Measurements from ENCODE around the gene AKT3. TPM values are rescaled to one million over a fixed set of nuclear protein-coding genes. Genes with fewer than 3 reads are reported as not detected.

The AKT3 gene
- total RNA-seq, 5 donors from 2014 or later (not counting 1 experiment from before 2014, with no cell fraction given), result 94.5 to 124 (median 112) TPM

GRCh38 chr1:243799908-243800307 lies 50.1 kb downstream of the AKT3 start:
- no peaks in the 10 kb centered on the region for H3K9me3 Mint-ChIP-seq
- H3K27ac Mint-ChIP-seq, result no peak overlapping the region

GRCh38 chr1:243798726-243799125 lies 51.3 kb downstream of the AKT3 start:
- H3K27me3 ChIP-seq (replicated peaks in 1 of 2; ENCODE audit: control insufficient read depth in 2 of 2, extremely low read depth in 1 of 2, insufficient read depth in 2 of 2, low read length in 1 of 2), result no peaks in the 10 kb centered on the region
- no peak overlapping the region for H3K4me3 ChIP-seq (ENCODE audit: control insufficient read depth in 1 of 2, extremely low read depth in 1 of 2, low read length in 1 of 2)
- no peaks in the 10 kb centered on the region for H3K27me3 Mint-ChIP-seq
- H3K4me1 Mint-ChIP-seq, result peaks cover 47 to 68% (median 63%) of the 10 kb centered on the region in 3 donors
- H3K36me3 ChIP-seq (ENCODE audit: control insufficient read depth in 2 of 2, extremely low read depth in 1 of 2, insufficient read depth in 1 of 2, low read length in 1 of 2), result peaks cover 0 to 7% of the 10 kb centered on the region in 2 donors
- ATAC-seq (replicated peaks in 1 of 4) (no peak), DNase-seq (no peak)
- H3K4me3 Mint-ChIP-seq, result no peak overlapping the region
- POLR2A ChIA-PET, result interaction anchor here (0.7 kb wide), 2 partner anchors 247 to 919 kb away, joined by 4 to 10 read pairs; no protein-coding TSS in a partner anchor
- peaks cover 3 to 4% of the 10 kb centered on the region in 2 experiments for H3K4me1 ChIP-seq (ENCODE audit: control insufficient read depth in 1 of 2, extremely low read depth in 1 of 2, insufficient read depth in 2 of 2, low read length in 2 of 2)
- no peak overlapping the region for H3K27ac ChIP-seq (ENCODE audit: low read length)
- WGBS (ENCODE audit: insufficient coverage), result no CpG with 5 or more reads among the region's 2 CpGs
- H3K36me3 Mint-ChIP-seq, result peaks cover 30% of the 10 kb centered on the region
- no peaks in the 10 kb centered on the region for H3K9me3 Mint-ChIP-seq
- no peaks in the 10 kb centered on the region for H3K9me3 ChIP-seq
- CTCF ChIA-PET, result interaction anchor here in 1 of 2 donors (0.8 kb wide), 1 partner anchor 346 kb away, joined by 4 read pairs; no protein-coding TSS in a partner anchor
- H3K27ac Mint-ChIP-seq, result peak overlapping the region in 1 of 2 donors; percentile 35

More at GRCh38 chr1:243799908-243800307, 50.1 kb downstream of the AKT3 start:
- DNase-seq (no peak), ATAC-seq (replicated peaks in 1 of 4) (no peak)
- Histone ChIP-seq H3K4me3 (ENCODE audit: control insufficient read depth in 1 of 2, extremely low read depth in 1 of 2, low read length in 1 of 2) (no peak overlapping the region), H3K27ac (ENCODE audit: low read length) (no peak overlapping the region), H3K4me1 (ENCODE audit: control insufficient read depth in 1 of 2, extremely low read depth in 1 of 2, insufficient read depth in 2 of 2, low read length in 2 of 2) (peaks cover 5 to 7% of the 10 kb centered on the region in 2 experiments), H3K27me3 (replicated peaks in 1 of 2; ENCODE audit: control insufficient read depth in 2 of 2, extremely low read depth in 1 of 2, insufficient read depth in 2 of 2, low read length in 1 of 2) (no peaks in the 10 kb centered on the region), H3K36me3 (ENCODE audit: control insufficient read depth in 2 of 2, extremely low read depth in 1 of 2, insufficient read depth in 1 of 2, low read length in 1 of 2) (peaks cover 0 to 7% of the 10 kb centered on the region in 2 donors), H3K9me3 (no peaks in the 10 kb centered on the region)
- CTCF ChIA-PET, result no interaction called here
- Mint-ChIP-seq H3K4me3 (no peak overlapping the region), H3K4me1 (peaks cover 48 to 65% (median 63%) of the 10 kb centered on the region in 3 donors), H3K36me3 (peaks cover 34% of the 10 kb centered on the region), H3K27me3 (no peaks in the 10 kb centered on the region)
- POLR2A ChIA-PET, result interaction anchor here in 1 of 2 donors (0.6 kb wide), 1 partner anchor 10 kb away, joined by 4 read pairs; no protein-coding TSS in a partner anchor

GRCh38 chr1:243796016-243796415 lies 54.0 kb downstream of the AKT3 start:
- WGBS (ENCODE audit: insufficient coverage), result no CpG with 5 or more reads among the region's 2 CpGs
- Mint-ChIP-seq H3K4me3 (no peak overlapping the region), H3K9me3 (no peaks in the 10 kb centered on the region), H3K27ac (no peak overlapping the region), H3K4me1 (peaks cover 60 to 70% (median 65%) of the 10 kb centered on the region in 3 donors), H3K27me3 (no peaks in the 10 kb centered on the region), H3K36me3 (peaks cover 24% of the 10 kb centered on the region)
- Histone ChIP-seq H3K4me1 (ENCODE audit: control insufficient read depth in 1 of 2, extremely low read depth in 1 of 2, insufficient read depth in 2 of 2, low read length in 2 of 2) (peaks cover 0 to 2% of the 10 kb centered on the region in 2 experiments), H3K36me3 (ENCODE audit: control insufficient read depth in 2 of 2, extremely low read depth in 1 of 2, insufficient read depth in 1 of 2, low read length in 1 of 2) (peaks cover 0 to 7% of the 10 kb centered on the region in 2 donors), H3K27me3 (replicated peaks in 1 of 2; ENCODE audit: control insufficient read depth in 2 of 2, extremely low read depth in 1 of 2, insufficient read depth in 2 of 2, low read length in 1 of 2) (no peaks in the 10 kb centered on the region), H3K4me3 (ENCODE audit: control insufficient read depth in 1 of 2, extremely low read depth in 1 of 2, low read length in 1 of 2) (no peak overlapping the region), H3K9me3 (no peaks in the 10 kb centered on the region), H3K27ac (ENCODE audit: low read length) (no peak overlapping the region)
- ChIA-PET POLR2A (interaction anchor here (0.6 to 0.9 kb wide), 3 partner anchors 10 to 96 kb away, joined by 3 to 4 read pairs (median 4); no protein-coding TSS in a partner anchor), CTCF (interaction anchor here in 1 of 2 donors (0.6 kb wide), 1 partner anchor 13 kb away, joined by 5 read pairs; no protein-coding TSS in a partner anchor)
- no peak for ATAC-seq (replicated peaks in 1 of 4)
- no peak for DNase-seq

- peaks cover 27% of the 10 kb centered on the region for H3K36me3 Mint-ChIP-seq
- no peaks in the 10 kb centered on the region for H3K9me3 Mint-ChIP-seq
- ChIA-PET CTCF (interaction anchor here (0.6 to 0.7 kb wide), 2 partner anchors 76 to 258 kb away, joined by 3 to 6 read pairs; no protein-coding TSS in a partner anchor), POLR2A (interaction anchor here in 1 of 2 donors (0.6 kb wide), 1 partner anchor 545 kb away, joined by 4 read pairs; no protein-coding TSS in a partner anchor)
- ATAC-seq (replicated peaks in 1 of 4) (no peak), DNase-seq (no peak)
- 42% methylated on average over 2 of the region's 2 CpGs for WGBS (ENCODE audit: insufficient coverage)
- H3K4me3 Mint-ChIP-seq, result no peak overlapping the region
- Histone ChIP-seq H3K4me1 (ENCODE audit: control insufficient read depth in 1 of 2, extremely low read depth in 1 of 2, insufficient read depth in 2 of 2, low read length in 2 of 2) (peaks cover 0 to 2% of the 10 kb centered on the region in 2 experiments), H3K36me3 (ENCODE audit: control insufficient read depth in 2 of 2, extremely low read depth in 1 of 2, insufficient read depth in 1 of 2, low read length in 1 of 2) (peaks cover 0 to 7% of the 10 kb centered on the region in 2 donors), H3K27ac (ENCODE audit: low read length) (no peak overlapping the region), H3K9me3 (no peaks in the 10 kb centered on the region), H3K4me3 (ENCODE audit: control insufficient read depth in 1 of 2, extremely low read depth in 1 of 2, low read length in 1 of 2) (no peak overlapping the region), H3K27me3 (replicated peaks in 1 of 2; ENCODE audit: control insufficient read depth in 2 of 2, extremely low read depth in 1 of 2, insufficient read depth in 2 of 2, low read length in 1 of 2) (no peaks in the 10 kb centered on the region)
- H3K4me1 Mint-ChIP-seq, result peaks cover 59 to 73% (median 66%) of the 10 kb centered on the region in 3 donors
- H3K27ac Mint-ChIP-seq, result peak overlapping the region in 1 of 2 donors; percentile 64
- no peaks in the 10 kb centered on the region for H3K27me3 Mint-ChIP-seq
Measured at GRCh38 chr1:243793298-243793697, 56.7 kb downstream of the AKT3 start.

GRCh38 chr1:243792891-243793290 lies 57.2 kb downstream of the AKT3 start:
- Mint-ChIP-seq H3K9me3 (no peaks in the 10 kb centered on the region), H3K27ac (peak overlapping the region in 1 of 2 donors; percentile 16), H3K36me3 (peaks cover 27% of the 10 kb centered on the region), H3K4me1 (peaks cover 60 to 73% (median 68%) of the 10 kb centered on the region in 3 donors), H3K27me3 (no peaks in the 10 kb centered on the region), H3K4me3 (no peak overlapping the region)
- peaks cover 0 to 2% of the 10 kb centered on the region in 2 experiments for H3K4me1 ChIP-seq (ENCODE audit: control insufficient read depth in 1 of 2, extremely low read depth in 1 of 2, insufficient read depth in 2 of 2, low read length in 2 of 2)
- no peak overlapping the region for H3K4me3 ChIP-seq (ENCODE audit: control insufficient read depth in 1 of 2, extremely low read depth in 1 of 2, low read length in 1 of 2)
- H3K27ac ChIP-seq (ENCODE audit: low read length), result no peak overlapping the region
- no peak for DNase-seq
- ChIA-PET POLR2A (interaction anchor here in 1 of 2 donors (0.6 kb wide), 1 partner anchor 545 kb away, joined by 4 read pairs; no protein-coding TSS in a partner anchor), CTCF (interaction anchor here (0.6 to 1.1 kb wide), 4 partner anchors 45 to 258 kb away, joined by 3 to 6 read pairs (median 4); no protein-coding TSS in a partner anchor)
- 88% methylated on average over 2 of the region's 3 CpGs for WGBS (ENCODE audit: insufficient coverage)
- no peak for ATAC-seq (replicated peaks in 1 of 4)
- no peaks in the 10 kb centered on the region for H3K9me3 ChIP-seq
- peaks cover 0 to 7% of the 10 kb centered on the region in 2 donors for H3K36me3 ChIP-seq (ENCODE audit: control insufficient read depth in 2 of 2, extremely low read depth in 1 of 2, insufficient read depth in 1 of 2, low read length in 1 of 2)
- H3K27me3 ChIP-seq (replicated peaks in 1 of 2; ENCODE audit: control insufficient read depth in 2 of 2, extremely low read depth in 1 of 2, insufficient read depth in 2 of 2, low read length in 1 of 2), result no peaks in the 10 kb centered on the region

- ATAC-seq (replicated peaks in 1 of 4), result no peak
- POLR2A ChIA-PET, result no interaction called here
Measured at GRCh38 chr1:243792401-243792800, 57.6 kb downstream of the AKT3 start.

More at GRCh38 chr1:243792401-243792800, 57.6 kb downstream of the AKT3 start:
- Histone ChIP-seq H3K36me3 (ENCODE audit: control insufficient read depth in 2 of 2, extremely low read depth in 1 of 2, insufficient read depth in 1 of 2, low read length in 1 of 2) (peaks cover 0 to 7% of the 10 kb centered on the region in 2 donors), H3K4me3 (ENCODE audit: control insufficient read depth in 1 of 2, extremely low read depth in 1 of 2, low read length in 1 of 2) (no peak overlapping the region), H3K27ac (ENCODE audit: low read length) (no peak overlapping the region), H3K9me3 (no peaks in the 10 kb centered on the region), H3K27me3 (replicated peaks in 1 of 2; ENCODE audit: control insufficient read depth in 2 of 2, extremely low read depth in 1 of 2, insufficient read depth in 2 of 2, low read length in 1 of 2) (no peaks in the 10 kb centered on the region), H3K4me1 (ENCODE audit: control insufficient read depth in 1 of 2, extremely low read depth in 1 of 2, insufficient read depth in 2 of 2, low read length in 2 of 2) (peaks cover 0 to 2% of the 10 kb centered on the region in 2 experiments)
- H3K4me3 Mint-ChIP-seq, result no peak overlapping the region
- H3K4me1 Mint-ChIP-seq, result peaks cover 65 to 75% (median 71%) of the 10 kb centered on the region in 3 donors
- no peak for DNase-seq
- H3K36me3 Mint-ChIP-seq, result peaks cover 27% of the 10 kb centered on the region
- no peaks in the 10 kb centered on the region for H3K9me3 Mint-ChIP-seq
- H3K27ac Mint-ChIP-seq, result no peak overlapping the region
- no CpG with 5 or more reads among the region's 2 CpGs for WGBS (ENCODE audit: insufficient coverage)
- H3K27me3 Mint-ChIP-seq, result no peaks in the 10 kb centered on the region
- CTCF ChIA-PET, result interaction anchor here in 1 of 2 donors (0.6 to 1.1 kb wide), 2 partner anchors 46 to 114 kb away, joined by 3 to 5 read pairs; no protein-coding TSS in a partner anchor

Data from T-cell (primary cell).